ENCODE measurements around the gene KCTD16.

- TF ChIP-seq POLR2A (IDR thresholded peaks at IDR 0.05) (no peak), CTCF (IDR thresholded peaks at IDR 0.05) (peak in 3 of 6 experiments; percentile 40 to 52 (median 47))
Observed at GRCh38 chr5:144142139-144142823, 28.4 kb upstream of the KCTD16 start.
